Measurements from ENCODE around the gene PDE6A. TPM values are rescaled to one million over a fixed set of nuclear protein-coding genes. Genes with fewer than 3 reads are reported as not detected.
"Not testable (repeated sequence)": the region's sequence is repeated elsewhere in the genome, so short reads cannot be mapped to it uniquely, and the experiment has no call there.

Gene PDE6A
- total RNA-seq, 1 experiment from 2014 or later: 0.50 TPM

DNA sequence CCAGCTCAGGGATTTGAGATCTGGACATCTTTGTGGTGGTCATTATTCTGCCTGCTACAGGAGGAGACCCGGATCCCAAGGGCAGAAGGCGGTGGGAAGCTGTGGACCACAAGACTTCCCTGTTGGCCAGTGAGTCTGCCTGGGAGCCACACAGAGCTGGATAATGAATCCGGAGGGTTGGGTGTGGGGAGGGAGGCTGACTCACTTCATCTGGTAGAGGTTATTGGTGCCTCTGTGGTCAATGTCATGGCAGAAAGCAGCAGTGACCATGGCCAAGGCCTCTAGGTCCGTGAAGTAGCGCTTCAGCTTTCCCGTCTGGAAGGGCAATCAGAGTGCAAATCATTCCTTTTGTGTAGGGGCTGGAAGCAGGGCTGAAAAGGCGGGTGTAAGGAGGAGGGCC is 58.5 kb downstream of the PDE6A start:
- no peaks in the 10 kb centered on the region for H3K9me3 ChIP-seq (ENCODE audit: insufficient read depth, low read depth)
- peak in 1 of 2 experiments; percentile 9 for DNase-seq
- no peaks in the 10 kb centered on the region for H3K79me2 ChIP-seq (ENCODE audit: low read depth)
- no peak overlapping the region for H3K27ac ChIP-seq
- TF ChIP-seq, protein P1, sequence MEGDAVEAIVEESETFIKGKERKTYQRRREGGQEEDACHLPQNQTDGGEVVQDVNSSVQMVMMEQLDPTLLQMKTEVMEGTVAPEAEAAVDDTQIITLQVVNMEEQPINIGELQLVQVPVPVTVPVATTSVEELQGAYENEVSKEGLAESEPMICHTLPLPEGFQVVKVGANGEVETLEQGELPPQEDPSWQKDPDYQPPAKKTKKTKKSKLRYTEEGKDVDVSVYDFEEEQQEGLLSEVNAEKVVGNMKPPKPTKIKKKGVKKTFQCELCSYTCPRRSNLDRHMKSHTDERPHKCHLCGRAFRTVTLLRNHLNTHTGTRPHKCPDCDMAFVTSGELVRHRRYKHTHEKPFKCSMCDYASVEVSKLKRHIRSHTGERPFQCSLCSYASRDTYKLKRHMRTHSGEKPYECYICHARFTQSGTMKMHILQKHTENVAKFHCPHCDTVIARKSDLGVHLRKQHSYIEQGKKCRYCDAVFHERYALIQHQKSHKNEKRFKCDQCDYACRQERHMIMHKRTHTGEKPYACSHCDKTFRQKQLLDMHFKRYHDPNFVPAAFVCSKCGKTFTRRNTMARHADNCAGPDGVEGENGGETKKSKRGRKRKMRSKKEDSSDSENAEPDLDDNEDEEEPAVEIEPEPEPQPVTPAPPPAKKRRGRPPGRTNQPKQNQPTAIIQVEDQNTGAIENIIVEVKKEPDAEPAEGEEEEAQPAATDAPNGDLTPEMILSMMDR (conservative IDR thresholded peaks at IDR 0.05): no peak
- no peak for TF ChIP-seq EZH2 (IDR thresholded peaks at IDR 0.05; ENCODE audit: low read depth)
- CTCF ChIA-PET: interaction anchor here (0.5 kb wide), 2 partner anchors 10 to 25 kb away, joined by 3 to 8 read pairs; no protein-coding TSS in a partner anchor
- no peak overlapping the region for H2AFZ ChIP-seq
- no peak overlapping the region for H3K4me2 ChIP-seq
- H3K9me2 ChIP-seq (ENCODE audit: insufficient read depth): no peaks in the 10 kb centered on the region
- intact Hi-C loops (cut with micrococcal nuclease; ENCODE audit: unreplicated experiment): loop anchor here (2.0 kb wide), 3 partner anchors 29 to 75 kb away; partner anchors contain the start of gene SLC26A2
- peaks cover 3% of the 10 kb centered on the region; the same call in 1 of the 2 replicates for H3K4me1 ChIP-seq (replicated peaks; ENCODE audit: insufficient read depth)
- no TSS peak for BruUV-seq (replicated peaks)
- no peaks in the 10 kb centered on the region for H3K36me3 ChIP-seq (ENCODE audit: low read depth)
- H3K27me3 ChIP-seq (ENCODE audit: insufficient read depth, low read depth): no peaks in the 10 kb centered on the region
- H3F3A ChIP-seq (ENCODE audit: insufficient read depth, low read depth): no peaks in the 10 kb centered on the region
- no peaks in the 10 kb centered on the region for H4K20me1 ChIP-seq (ENCODE audit: insufficient read depth)
- POLR2A ChIA-PET (ENCODE audit: unreplicated experiment): no interaction called here
- H3K4me3 ChIP-seq: no peak overlapping the region

DNA sequence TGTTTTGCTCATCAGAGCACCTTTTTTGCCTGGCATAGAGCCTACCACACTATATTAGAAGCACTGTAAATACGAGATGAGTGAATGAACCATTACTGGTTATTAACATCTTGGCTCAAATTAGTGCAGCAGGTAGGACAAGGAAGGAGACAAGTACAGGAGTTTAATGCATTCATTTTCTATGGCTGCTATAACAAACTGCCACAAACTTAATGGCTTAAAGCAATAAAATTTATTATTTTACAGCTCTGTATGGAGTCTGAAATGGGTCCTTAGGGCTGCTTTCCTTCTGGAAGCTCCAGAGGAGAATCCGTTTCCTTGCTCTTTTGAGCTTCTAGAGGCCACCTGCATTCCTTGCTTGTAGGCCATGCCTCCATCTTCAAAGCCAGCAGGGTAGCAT is 59.1 kb downstream of the PDE6A start:
- no peak overlapping the region for H3K4me3 ChIP-seq
- H3K27me3 ChIP-seq (ENCODE audit: insufficient read depth, low read depth): no peaks in the 10 kb centered on the region
- no peak overlapping the region for H3K27ac ChIP-seq
- H4K20me1 ChIP-seq (ENCODE audit: insufficient read depth): no peaks in the 10 kb centered on the region
- POLR2A ChIA-PET (ENCODE audit: unreplicated experiment): no interaction called here
- no peak for TF ChIP-seq EZH2 (IDR thresholded peaks at IDR 0.05; ENCODE audit: low read depth)
- TF ChIP-seq, protein P1 (conservative IDR thresholded peaks at IDR 0.05): no peak
- no peaks in the 10 kb centered on the region for H3F3A ChIP-seq (ENCODE audit: insufficient read depth, low read depth)
- no peak for DNase-seq
- peaks cover 3% of the 10 kb centered on the region; the same call in 1 of the 2 replicates for H3K4me1 ChIP-seq (replicated peaks; ENCODE audit: insufficient read depth)
- H3K4me2 ChIP-seq: no peak overlapping the region
- intact Hi-C loops (cut with micrococcal nuclease; ENCODE audit: unreplicated experiment): no loop called here
- no peaks in the 10 kb centered on the region for H3K79me2 ChIP-seq (ENCODE audit: low read depth)
- no TSS peak for BruUV-seq (replicated peaks)
- H3K36me3 ChIP-seq (ENCODE audit: low read depth): no peaks in the 10 kb centered on the region
- no peak overlapping the region for H2AFZ ChIP-seq
- CTCF ChIA-PET: interaction anchor here (0.5 kb wide), 1 partner anchor 11 kb away, joined by 3 read pairs; no protein-coding TSS in a partner anchor
- H3K9me3 ChIP-seq (ENCODE audit: insufficient read depth, low read depth): no peaks in the 10 kb centered on the region
- H3K9me2 ChIP-seq (ENCODE audit: insufficient read depth): no peaks in the 10 kb centered on the region

GRCh38 chr5:149883550-149883949 is 61.0 kb downstream of the PDE6A start:
- no peaks in the 10 kb centered on the region for H3K36me3 ChIP-seq (ENCODE audit: low read depth)
- no peaks in the 10 kb centered on the region for H4K20me1 ChIP-seq (ENCODE audit: insufficient read depth)
- TF ChIP-seq EZH2 (IDR thresholded peaks at IDR 0.05; ENCODE audit: low read depth): no peak
- TF ChIP-seq, protein P1 (conservative IDR thresholded peaks at IDR 0.05): no peak
- no peaks in the 10 kb centered on the region for H3K27me3 ChIP-seq (ENCODE audit: insufficient read depth, low read depth)
- peaks cover 5% of the 10 kb centered on the region; the same call in 1 of the 2 replicates for H3K4me1 ChIP-seq (replicated peaks; ENCODE audit: insufficient read depth)
- H3K9me2 ChIP-seq (ENCODE audit: insufficient read depth): no peaks in the 10 kb centered on the region
- no peaks in the 10 kb centered on the region for H3K79me2 ChIP-seq (ENCODE audit: low read depth)
- CTCF ChIA-PET: no interaction called here
- BruUV-seq (replicated peaks): no TSS peak
- H3K9me3 ChIP-seq (ENCODE audit: insufficient read depth, low read depth): no peaks in the 10 kb centered on the region
- intact Hi-C loops (cut with micrococcal nuclease; ENCODE audit: unreplicated experiment): no loop called here
- DNase-seq: no peak
- H3K4me2 ChIP-seq: no peak overlapping the region
- no peak overlapping the region for H2AFZ ChIP-seq
- POLR2A ChIA-PET (ENCODE audit: unreplicated experiment): no interaction called here
- no peak overlapping the region for H3K27ac ChIP-seq
- no peaks in the 10 kb centered on the region for H3F3A ChIP-seq (ENCODE audit: insufficient read depth, low read depth)
- H3K4me3 ChIP-seq: no peak overlapping the region

DNA sequence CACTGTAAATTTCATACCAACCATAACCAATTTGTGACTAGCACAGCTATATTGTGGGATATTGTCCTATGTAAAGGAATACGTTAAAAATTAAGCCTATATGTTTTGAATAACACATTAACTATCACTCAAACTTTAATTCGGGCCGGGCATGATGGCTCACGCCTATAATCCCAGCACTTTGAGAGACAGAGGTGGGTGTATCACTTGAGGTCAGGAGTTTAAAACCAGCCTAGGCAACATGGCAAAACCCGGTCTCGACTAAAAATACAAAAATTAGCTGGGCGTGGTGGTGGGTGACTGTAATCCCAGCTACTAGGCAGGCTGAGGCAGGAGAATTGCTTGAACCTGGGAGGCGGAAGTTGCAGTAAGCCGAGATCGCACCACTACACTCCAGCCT is 62.0 kb downstream of the PDE6A start:
- POLR2A ChIA-PET (ENCODE audit: unreplicated experiment); H3K27ac ChIP-seq; intact Hi-C loops (cut with micrococcal nuclease; ENCODE audit: unreplicated experiment); BruUV-seq (replicated peaks); H3K9me2 ChIP-seq (ENCODE audit: insufficient read depth); H4K20me1 ChIP-seq (ENCODE audit: insufficient read depth); H3K27me3 ChIP-seq (ENCODE audit: insufficient read depth, low read depth); H3F3A ChIP-seq (ENCODE audit: insufficient read depth, low read depth); H3K4me2 ChIP-seq; H3K9me3 ChIP-seq (ENCODE audit: insufficient read depth, low read depth); DNase-seq; H3K4me1 ChIP-seq (replicated peaks; ENCODE audit: insufficient read depth); H3K79me2 ChIP-seq (ENCODE audit: low read depth); H3K4me3 ChIP-seq; H3K36me3 ChIP-seq (ENCODE audit: low read depth); H2AFZ ChIP-seq: not testable (repeated sequence)
- CTCF ChIA-PET: interaction anchor here (0.6 kb wide), 1 partner anchor 109 kb away, joined by 5 read pairs; no protein-coding TSS in a partner anchor
